Transverse colon (tissue), 3 donors: ENCODE measurements around the gene SYK.

Experiments
- POLR2A ChIP-seq: fragments of 450-650 bp; IDR thresholded peaks from one replicate; pipeline ENCODE4 v1.6.1; 2016; ENCODE audit warnings: antibody characterized with exemption, mild to moderate bottlenecking, moderate library complexity
- TF ChIP-seq, protein P1 (sequence below), 5 experiments: fragments of 200-600 bp in 3 of 5; fragments of 450-650 bp in 2 of 5; sonication (generic) in 3 of 5; IDR thresholded peaks; 1 replicate in 2 of 5; 2 replicates in 3 of 5; pipeline ENCODE4 v1.5.1; 2016 to 2017; ENCODE audit warnings: antibody characterized with exemption in 5 of 5, inconsistent platforms in 3 of 5, mild to moderate bottlenecking in 2 of 5, moderate library complexity in 1 of 5

DNA sequence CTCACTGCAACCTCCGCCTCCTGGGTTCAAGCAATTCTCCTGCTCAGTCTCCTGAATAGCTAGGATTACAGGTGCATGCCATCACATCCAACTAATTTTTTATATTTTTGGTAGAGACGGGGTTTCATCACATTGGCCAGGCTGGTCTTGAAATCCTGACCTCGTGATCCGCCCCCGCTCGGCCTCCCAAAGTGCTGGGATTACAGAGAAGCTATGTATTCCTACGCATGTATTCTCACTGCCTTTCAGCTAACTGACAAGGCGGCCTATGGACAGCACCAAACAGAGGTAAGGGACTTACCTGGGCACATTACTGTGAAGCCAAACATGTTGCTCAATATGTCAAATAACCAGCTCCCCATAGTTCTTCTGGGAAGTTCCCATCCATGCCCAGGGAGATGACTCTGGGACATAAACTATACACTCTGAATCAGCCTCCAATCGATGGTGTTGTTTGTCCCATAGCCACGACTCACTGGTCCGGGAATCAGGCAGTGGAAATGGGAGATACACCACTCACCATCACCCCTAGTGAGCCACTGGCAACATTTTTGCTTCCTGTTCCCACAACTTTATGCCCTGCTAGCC, 114.6 kb downstream of the SYK start:
- no peak for TF ChIP-seq POLR2A
- TF ChIP-seq, protein P1, sequence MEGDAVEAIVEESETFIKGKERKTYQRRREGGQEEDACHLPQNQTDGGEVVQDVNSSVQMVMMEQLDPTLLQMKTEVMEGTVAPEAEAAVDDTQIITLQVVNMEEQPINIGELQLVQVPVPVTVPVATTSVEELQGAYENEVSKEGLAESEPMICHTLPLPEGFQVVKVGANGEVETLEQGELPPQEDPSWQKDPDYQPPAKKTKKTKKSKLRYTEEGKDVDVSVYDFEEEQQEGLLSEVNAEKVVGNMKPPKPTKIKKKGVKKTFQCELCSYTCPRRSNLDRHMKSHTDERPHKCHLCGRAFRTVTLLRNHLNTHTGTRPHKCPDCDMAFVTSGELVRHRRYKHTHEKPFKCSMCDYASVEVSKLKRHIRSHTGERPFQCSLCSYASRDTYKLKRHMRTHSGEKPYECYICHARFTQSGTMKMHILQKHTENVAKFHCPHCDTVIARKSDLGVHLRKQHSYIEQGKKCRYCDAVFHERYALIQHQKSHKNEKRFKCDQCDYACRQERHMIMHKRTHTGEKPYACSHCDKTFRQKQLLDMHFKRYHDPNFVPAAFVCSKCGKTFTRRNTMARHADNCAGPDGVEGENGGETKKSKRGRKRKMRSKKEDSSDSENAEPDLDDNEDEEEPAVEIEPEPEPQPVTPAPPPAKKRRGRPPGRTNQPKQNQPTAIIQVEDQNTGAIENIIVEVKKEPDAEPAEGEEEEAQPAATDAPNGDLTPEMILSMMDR (IDR thresholded peaks at IDR 0.05), result no peak
